ENCODE measurements around the gene NVL. TPM values are rescaled to one million over a fixed set of nuclear protein-coding genes. Genes with fewer than 3 reads are reported as not detected.

Gene NVL
- total and polyA plus RNA-seq, 2 of the 4 experiments (the other 2 are of a cell fraction), result 16.5 to 18.4 TPM

DNA sequence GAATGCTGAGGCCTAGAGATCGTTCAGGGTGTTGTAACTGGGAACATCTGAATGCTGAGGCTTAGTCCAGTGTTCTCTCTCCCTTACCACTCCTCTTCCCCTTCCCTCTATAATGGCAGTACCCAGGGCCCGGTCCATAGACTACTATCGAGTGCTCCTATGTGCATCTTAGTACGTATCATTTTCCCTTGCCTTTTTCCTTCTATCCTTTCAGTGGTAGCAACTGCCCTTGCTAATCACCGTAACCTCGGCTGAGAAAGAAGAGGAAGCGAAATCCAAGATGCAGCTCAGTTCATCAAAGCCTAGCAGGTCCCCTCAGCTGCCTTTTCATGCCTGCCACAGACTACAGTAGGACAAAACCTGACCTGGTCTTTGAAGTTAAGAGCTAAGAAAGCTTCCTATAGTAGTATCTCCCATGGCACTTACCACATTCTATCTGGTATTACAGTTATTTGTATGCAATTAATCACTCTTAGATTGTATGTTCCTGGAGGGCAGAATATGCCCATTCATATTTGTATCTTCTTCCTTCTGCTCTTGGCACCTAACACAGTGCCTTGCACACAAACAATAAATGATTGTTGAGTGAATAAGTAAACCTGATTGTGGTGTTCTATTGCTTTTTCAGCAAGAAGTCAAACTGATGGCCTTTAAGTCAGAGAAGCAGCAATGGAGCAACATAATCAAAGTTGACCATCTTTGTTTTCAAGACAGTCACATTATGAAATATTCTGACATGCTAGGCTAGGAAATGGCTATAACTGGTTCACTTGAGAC lies 49.1 kb upstream of the NVL start:
- Histone ChIP-seq H3K4me3 (ENCODE audit: insufficient read depth, low read depth, low read length) (no peak overlapping the region), H4K20me1 (ENCODE audit: insufficient read depth, low read length) (peaks cover 30% of the 10 kb centered on the region), H2BK15ac (ENCODE audit: low read depth, low read length) (no peak overlapping the region), H3K18ac (ENCODE audit: low read depth, low read length) (no peak overlapping the region), H3K27ac (ENCODE audit: insufficient read depth, low read length) (no peak overlapping the region), H3K9me3 (ENCODE audit: control insufficient read depth, insufficient read depth, low read length) (no peaks in the 10 kb centered on the region), H3K14ac (replicated peaks; ENCODE audit: low read depth, low read length) (no peak overlapping the region), H3K4me2 (ENCODE audit: low read depth, low read length) (no peak overlapping the region), H2BK20ac (ENCODE audit: low read depth, low read length) (no peak overlapping the region), H2BK120ac (ENCODE audit: low read depth, low read length) (no peak overlapping the region), H2BK5ac (ENCODE audit: low read depth, low read length, poor library complexity, severe bottlenecking) (no peak overlapping the region), H3K4ac (ENCODE audit: low read depth, low read length) (no peak overlapping the region), H3K4me1 (ENCODE audit: control insufficient read depth, insufficient read depth, low read length) (peaks cover 9% of the 10 kb centered on the region), H3K23ac (ENCODE audit: low read depth, low read length) (no peak overlapping the region), H3K9ac (ENCODE audit: low read depth, low read length) (no peak overlapping the region), H4K91ac (ENCODE audit: insufficient read depth, low read depth, low read length) (no peak overlapping the region), H3K9me1 (ENCODE audit: insufficient read depth, low read length) (peaks cover 9% of the 10 kb centered on the region), H2AFZ (replicated peaks; ENCODE audit: low read length, poor library complexity) (no peak overlapping the region), H3K56ac (ENCODE audit: extremely low read depth, insufficient read depth, low read length) (no peak overlapping the region), H4K8ac (ENCODE audit: low read depth in 2 of 2, low read length in 2 of 2) (no peak overlapping the region), H2AK5ac (ENCODE audit: low read depth, low read length) (no peak overlapping the region), H4K5ac (ENCODE audit: low read depth, low read length) (no peak overlapping the region), H3K36me3 (ENCODE audit: control insufficient read depth, insufficient read depth, low read length) (peaks cover 22% of the 10 kb centered on the region), H2AK9ac (replicated peaks; ENCODE audit: low read depth, low read length, poor library complexity) (no peak overlapping the region), H3K27me3 (ENCODE audit: control insufficient read depth, insufficient read depth, low read length) (no peaks in the 10 kb centered on the region), H3K79me1 (ENCODE audit: low read depth in 1 of 2, low read length in 2 of 2) (peaks cover 2 to 16% of the 10 kb centered on the region in 2 experiments; a peak in 3 of 4 replicates)
- no TSS peak for BruUV-seq (replicated peaks)
- in situ Hi-C loops (cut with MboI; ENCODE audit: low sequenced_read_pairs), result no loop called here
- TF ChIP-seq, protein P1, sequence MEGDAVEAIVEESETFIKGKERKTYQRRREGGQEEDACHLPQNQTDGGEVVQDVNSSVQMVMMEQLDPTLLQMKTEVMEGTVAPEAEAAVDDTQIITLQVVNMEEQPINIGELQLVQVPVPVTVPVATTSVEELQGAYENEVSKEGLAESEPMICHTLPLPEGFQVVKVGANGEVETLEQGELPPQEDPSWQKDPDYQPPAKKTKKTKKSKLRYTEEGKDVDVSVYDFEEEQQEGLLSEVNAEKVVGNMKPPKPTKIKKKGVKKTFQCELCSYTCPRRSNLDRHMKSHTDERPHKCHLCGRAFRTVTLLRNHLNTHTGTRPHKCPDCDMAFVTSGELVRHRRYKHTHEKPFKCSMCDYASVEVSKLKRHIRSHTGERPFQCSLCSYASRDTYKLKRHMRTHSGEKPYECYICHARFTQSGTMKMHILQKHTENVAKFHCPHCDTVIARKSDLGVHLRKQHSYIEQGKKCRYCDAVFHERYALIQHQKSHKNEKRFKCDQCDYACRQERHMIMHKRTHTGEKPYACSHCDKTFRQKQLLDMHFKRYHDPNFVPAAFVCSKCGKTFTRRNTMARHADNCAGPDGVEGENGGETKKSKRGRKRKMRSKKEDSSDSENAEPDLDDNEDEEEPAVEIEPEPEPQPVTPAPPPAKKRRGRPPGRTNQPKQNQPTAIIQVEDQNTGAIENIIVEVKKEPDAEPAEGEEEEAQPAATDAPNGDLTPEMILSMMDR (conservative IDR thresholded peaks at IDR 0.05; ENCODE audit: low read depth, low read length), result no peak
- no peak for TF ChIP-seq CHD1 (IDR thresholded peaks at IDR 0.05; ENCODE audit: low read depth, low read length)
- no peak for TF ChIP-seq RAD21 (IDR thresholded peaks at IDR 0.05; ENCODE audit: low read length)
- TF ChIP-seq NFE2L2 (IDR thresholded peaks at IDR 0.05; ENCODE audit: low read depth, low read length), result no peak
- TF ChIP-seq MAFK (IDR thresholded peaks at IDR 0.05; ENCODE audit: low read depth, low read length), result no peak
- TF ChIP-seq, protein P2, sequence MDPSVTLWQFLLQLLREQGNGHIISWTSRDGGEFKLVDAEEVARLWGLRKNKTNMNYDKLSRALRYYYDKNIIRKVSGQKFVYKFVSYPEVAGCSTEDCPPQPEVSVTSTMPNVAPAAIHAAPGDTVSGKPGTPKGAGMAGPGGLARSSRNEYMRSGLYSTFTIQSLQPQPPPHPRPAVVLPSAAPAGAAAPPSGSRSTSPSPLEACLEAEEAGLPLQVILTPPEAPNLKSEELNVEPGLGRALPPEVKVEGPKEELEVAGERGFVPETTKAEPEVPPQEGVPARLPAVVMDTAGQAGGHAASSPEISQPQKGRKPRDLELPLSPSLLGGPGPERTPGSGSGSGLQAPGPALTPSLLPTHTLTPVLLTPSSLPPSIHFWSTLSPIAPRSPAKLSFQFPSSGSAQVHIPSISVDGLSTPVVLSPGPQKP (IDR thresholded peaks at IDR 0.05; ENCODE audit: borderline replicate concordance, low read depth, low read length), result no peak
- TF ChIP-seq, protein P3, sequence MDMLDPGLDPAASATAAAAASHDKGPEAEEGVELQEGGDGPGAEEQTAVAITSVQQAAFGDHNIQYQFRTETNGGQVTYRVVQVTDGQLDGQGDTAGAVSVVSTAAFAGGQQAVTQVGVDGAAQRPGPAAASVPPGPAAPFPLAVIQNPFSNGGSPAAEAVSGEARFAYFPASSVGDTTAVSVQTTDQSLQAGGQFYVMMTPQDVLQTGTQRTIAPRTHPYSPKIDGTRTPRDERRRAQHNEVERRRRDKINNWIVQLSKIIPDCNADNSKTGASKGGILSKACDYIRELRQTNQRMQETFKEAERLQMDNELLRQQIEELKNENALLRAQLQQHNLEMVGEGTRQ (IDR thresholded peaks at IDR 0.05; ENCODE audit: low read depth, low read length), result no peak
- TF ChIP-seq POLR2A (IDR thresholded peaks at IDR 0.05; ENCODE audit: low read depth, low read length), result no peak
- TF ChIP-seq RFX5 (IDR thresholded peaks at IDR 0.05; ENCODE audit: low read depth, low read length), result no peak
- no peak for TF ChIP-seq RCOR1 (IDR thresholded peaks at IDR 0.05; ENCODE audit: insufficient replicate concordance, low read length)
- no peak for TF ChIP-seq FOS (IDR thresholded peaks at IDR 0.05; ENCODE audit: low read depth, low read length)
- TF ChIP-seq CEBPB (IDR thresholded peaks at IDR 0.05; ENCODE audit: low read depth, low read length), result no peak
- no peak for TF ChIP-seq MXI1 (IDR thresholded peaks at IDR 0.05; ENCODE audit: borderline replicate concordance, low read depth, low read length)
- no peak for TF ChIP-seq BHLHE40 (IDR thresholded peaks at IDR 0.05; ENCODE audit: low read depth, low read length)
- TF ChIP-seq MAZ (IDR thresholded peaks at IDR 0.05; ENCODE audit: borderline replicate concordance, low read depth, low read length), result no peak
- no peak for TF ChIP-seq SMC3 (IDR thresholded peaks at IDR 0.05; ENCODE audit: low read depth, low read length)
- DNase-seq (no peak), ATAC-seq (ENCODE audit: low read depth) (no peak)
- dilution Hi-C loops (cut with HindIII; ENCODE audit: low sequenced_read_pairs, unreplicated experiment), result no loop called here
- POLR2A ChIA-PET (ENCODE audit: unreplicated experiment), result no interaction called here
- intact Hi-C loops (cut with micrococcal nuclease), result no loop called here
- CTCF ChIA-PET, result no interaction called here
- WGBS, 2 experiments (ENCODE audit: extremely low coverage in 2 of 2, insufficient read length in 1 of 2), result 100% methylated on average over 2 of the region's 7 CpGs; no CpG with 5 or more reads in 1 of the 2 experiments

All from IMR-90 (cell line).